Mesenteric fat pad (tissue), 1 donor: Measurements from ENCODE around the gene NOXRED1. TPM values are rescaled to one million over a fixed set of nuclear protein-coding genes. Genes with fewer than 3 reads are reported as not detected.
A peak's percentile ranks its signal among the peaks of the same experiment; 100 is the strongest.
"Not testable (repeated sequence)": the region's sequence is repeated elsewhere in the genome, so short reads cannot be mapped to it uniquely, and the experiment has no call there.

Experiments used
- DNase-seq: peaks from one replicate; pipeline ENCODE4 v3.0.0-alpha.2; 2020; ENCODE audit warnings: low spot score
- long read RNA-seq: library from polyadenylated mRNA; unstranded; transcript quantifications from one replicate; pipeline ENCODE4 v2.0.0, GENCODE V29; 2020
- total RNA-seq: library from RNA; stranded (reverse); fragmentation: NEBNext Ultra II Directional; extraction: Animal tissue kit (Norgen Biotek cat#: 25700); gene quantifications from one replicate; pipeline ENCODE4 v1.2.1, GENCODE V29; 2021
- donor health status: DM: yes; HTN: yes; CAD: no.

Gene NOXRED1
- 0.29 TPM for total RNA-seq
- long read RNA-seq, result 0 reads

DNA sequence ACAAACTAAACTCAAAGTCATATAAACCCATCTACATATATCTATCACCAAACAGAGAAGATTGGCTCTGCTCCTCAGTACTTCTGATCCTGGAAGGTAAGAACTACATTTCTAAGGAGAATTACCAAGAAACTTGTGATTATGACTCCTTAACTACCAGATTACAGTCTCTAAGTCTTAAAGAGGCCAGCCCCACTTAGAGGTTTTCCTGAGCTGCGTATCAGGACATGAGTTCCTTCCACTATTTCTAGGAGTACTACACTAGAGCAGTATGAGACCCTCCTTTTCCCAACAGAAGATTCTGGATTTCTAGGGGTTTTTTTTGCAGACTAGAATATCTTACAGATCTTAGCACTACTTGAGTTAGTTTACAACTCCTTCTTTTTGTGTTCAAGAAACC is at the start of gene NOXRED1:
TSS of gene NOXRED1 (minus strand) at position 101 of the 400 bp plus-strand sequence. CDS start 634 bp downstream, outside the sequence.
- DNase-seq, result no peak

DNA sequence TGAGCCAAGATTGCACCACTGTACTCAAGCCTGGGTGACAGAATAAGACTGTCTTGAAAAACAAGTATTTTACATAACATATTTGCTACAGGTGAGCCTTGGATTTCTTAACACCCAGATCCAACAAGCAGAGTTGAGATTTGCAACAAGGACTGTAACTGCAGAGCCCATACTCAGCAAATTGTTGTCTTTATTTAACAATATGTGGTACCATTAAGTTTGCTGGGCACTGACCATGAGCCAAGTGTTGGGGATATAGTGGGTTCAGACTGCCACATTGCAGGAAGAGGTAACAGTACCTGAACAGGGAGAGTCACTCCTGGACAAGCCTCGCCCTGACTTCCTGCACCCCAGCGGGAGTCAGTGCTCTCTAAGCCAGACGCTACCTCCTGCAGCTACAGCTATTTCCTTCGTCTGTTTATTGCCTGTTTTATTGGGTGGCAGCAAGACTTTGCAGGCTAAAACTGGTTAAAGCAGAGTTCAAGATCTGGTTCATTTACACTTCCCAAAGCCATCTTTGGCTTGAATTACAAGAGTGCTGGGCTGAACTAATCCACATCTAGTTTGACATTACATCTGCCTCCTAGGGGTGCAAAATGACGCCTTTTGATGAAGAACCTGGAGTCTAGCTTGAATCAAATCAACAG is 47.0 kb upstream of the NOXRED1 start:
- no peak for DNase-seq

DNA sequence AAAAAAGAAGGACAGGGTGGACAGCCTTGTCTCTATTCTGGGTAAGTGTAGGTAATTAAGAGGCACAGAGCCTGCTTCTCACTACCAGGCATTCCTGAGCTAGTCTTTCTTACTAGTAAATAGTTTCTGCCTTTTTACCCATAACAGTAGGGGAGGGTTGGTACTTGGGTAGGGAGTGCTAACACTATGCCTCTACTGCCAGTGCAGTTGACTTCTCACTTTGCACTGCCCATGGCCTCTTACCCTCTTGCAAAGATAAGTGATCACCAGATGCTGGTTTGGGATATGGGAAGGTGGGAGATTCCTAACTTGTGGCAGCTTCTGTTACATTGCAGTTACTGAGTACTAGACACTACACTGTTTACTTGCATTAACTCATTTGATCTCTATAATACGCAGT is 46.2 kb upstream of the NOXRED1 start:
- DNase-seq, result no peak

DNA sequence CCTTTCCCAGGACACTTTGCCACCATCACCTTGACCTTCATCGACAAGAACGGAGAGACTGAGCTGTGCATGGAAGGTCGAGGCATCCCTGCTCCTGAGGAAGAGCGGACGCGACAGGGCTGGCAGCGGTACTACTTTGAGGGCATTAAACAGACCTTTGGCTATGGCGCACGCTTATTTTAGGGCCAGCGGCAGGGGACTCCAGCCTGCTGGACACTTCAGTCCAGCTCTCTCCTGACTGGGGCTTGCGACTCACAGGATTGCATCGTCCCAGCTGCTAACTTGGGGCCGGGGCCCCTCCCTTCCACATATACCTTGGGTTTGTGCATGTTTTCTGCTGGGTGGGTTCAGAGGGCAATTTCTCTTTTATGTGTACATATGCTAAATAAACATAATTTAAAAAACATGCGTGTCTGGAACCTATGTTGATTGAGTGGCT is 45.8 kb upstream of the NOXRED1 start:
- no peak for DNase-seq

DNA sequence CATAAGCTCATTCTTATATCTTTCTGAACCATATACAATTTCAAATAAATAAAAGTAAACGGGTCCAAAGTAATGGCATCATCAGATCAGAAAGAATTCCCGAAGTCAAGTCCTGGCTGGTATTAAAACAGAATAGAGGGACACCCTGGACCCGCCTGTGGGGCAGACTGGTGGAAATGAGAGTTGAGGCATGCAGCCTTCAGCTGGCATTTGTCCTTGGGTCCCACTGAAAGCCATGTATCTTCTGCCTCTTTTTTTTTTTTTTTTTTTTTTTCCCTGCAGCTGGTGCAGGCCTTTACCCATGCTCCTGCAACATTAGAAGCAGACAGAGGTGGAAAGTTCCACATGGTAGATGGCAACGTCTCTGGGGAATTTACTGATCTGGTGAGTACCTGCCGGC is 44.5 kb upstream of the NOXRED1 start:
- DNase-seq, result no peak

DNA sequence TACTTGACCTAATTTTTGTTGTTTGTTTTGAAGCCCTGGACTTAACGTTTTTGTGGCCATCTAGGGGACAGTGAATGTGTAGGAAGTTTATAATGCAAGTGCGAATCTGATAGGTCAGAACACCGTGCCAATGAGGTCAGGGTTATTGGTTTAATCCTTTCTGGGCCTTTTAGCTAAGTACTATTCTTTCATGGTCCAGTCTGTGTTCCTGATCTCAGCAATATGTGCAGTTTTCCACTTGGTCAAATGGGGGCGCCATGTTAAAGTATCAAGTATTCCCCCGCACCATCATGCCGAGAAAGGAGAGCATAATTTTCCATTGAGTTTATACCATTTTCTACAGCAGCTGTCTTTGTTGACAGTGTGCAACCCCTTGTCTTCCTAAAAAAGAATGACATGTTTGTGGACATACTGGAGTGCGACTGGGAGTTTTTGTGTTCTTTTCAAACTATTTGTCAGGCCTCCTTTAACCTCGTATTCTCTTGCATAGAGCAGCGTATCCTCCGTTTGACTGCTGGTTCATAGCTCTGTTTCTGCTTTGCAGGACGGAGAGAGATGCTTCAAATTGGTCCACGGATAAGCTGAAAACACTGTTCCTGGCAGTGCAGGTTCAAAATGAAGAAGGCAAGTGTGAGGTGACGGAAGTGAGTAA is 35.9 kb upstream of the NOXRED1 start:
- no peak for DNase-seq

- no peak for DNase-seq
These were observed 35.1 kb upstream of the NOXRED1 start for GRCh38 chr14:77458249-77458950.

DNA sequence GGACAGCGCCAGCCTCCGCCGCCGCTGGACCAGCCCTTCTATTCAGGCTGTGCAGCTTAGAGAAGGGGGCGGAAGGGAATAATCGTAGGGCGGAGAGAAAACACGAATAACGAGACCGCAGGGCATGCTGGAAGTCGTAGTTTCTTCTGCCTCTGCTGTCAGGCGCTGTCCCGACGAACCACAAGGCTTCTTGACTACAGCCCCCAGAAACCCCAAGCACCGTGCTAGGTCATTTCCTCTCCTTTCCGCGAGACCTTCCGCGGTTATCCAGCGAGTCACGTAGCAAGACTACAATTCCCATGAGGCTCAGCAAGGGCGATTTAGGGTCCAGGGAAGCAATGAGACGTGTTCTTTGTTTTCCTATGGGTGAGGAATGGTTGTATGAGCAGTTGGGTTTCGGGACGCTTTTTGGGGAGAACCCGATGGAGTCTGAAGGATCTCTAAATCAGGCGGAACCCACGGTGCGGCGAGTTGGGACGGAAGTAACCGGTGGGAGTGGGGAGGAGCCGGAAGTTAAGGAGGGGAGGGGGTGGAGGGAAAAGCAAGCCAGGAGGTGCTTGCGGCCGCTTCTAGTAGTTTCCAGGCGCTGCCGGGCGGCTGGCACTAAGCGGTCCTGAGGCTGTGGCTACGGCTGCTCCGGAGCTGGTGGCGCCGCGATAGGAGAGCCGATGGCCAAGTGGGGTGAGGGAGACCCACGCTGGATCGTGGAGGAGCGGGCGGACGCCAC is 34.4 kb upstream of the NOXRED1 start, which contains the start of the genes AHSA1 and VIPAS39:
TSS of gene AHSA1 (plus strand) at position 572 of the 727 bp plus-strand sequence. CDS start at position 669, 97 bp downstream.
TSS of gene VIPAS39 (minus strand) at position 80 of the 727 bp plus-strand sequence. CDS start 3,499 bp downstream, outside the sequence.
- DNase-seq, result peak; percentile 94

GRCh38 chr14:77457115-77457521 is 33.8 kb upstream of the NOXRED1 start:
- no peak for DNase-seq

DNA sequence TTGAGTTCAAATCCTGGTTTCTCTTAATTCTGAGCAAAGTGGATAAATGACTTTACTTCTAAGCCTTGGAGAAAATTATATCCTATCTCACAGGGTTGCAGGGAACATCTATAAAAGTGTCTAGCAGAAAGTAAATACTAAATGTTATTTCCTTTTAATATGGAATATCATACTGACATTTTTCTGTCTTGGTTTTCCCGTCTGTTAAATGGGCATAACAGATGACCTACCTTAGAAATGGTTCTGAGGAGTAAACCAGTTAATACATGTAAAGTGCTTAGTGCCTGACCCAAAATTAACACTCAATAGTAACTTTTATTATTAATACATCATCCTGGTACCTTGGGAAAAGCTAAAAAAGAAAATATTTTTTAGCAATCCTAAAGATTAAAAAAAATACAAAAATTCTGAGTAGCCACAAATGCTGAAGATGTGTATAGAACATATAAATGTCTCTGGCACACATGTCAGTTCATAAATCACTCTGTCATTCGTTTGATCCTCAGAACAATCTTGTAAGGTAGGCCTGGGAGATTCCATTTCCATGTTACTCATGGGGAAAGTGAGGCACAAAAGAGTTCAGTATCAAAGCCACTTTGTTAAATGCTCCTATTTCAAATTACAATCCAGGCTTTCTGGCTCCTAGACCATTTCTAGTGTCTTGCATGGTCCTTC is 32.8 kb upstream of the NOXRED1 start:
- DNase-seq, result no peak

DNA sequence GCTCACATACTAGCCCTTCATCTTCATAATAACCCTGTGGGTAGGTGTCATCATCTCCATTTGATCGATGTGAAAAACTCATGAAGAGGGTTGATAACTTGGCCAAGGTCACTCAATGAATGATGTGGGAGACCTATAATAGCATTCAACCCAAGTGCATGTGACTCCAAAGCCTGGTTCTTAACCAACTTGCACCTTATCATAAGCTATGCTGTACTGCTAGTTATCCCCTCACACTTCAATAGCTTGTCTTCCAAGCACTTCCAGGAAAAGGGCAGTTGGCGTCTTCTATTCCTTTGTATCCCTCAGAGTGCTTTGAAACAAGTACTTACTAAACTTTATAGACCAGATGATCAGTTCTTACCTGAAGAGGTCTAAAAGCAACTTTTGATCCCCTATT is 18.9 kb upstream of the NOXRED1 start:
- DNase-seq, result no peak

DNA sequence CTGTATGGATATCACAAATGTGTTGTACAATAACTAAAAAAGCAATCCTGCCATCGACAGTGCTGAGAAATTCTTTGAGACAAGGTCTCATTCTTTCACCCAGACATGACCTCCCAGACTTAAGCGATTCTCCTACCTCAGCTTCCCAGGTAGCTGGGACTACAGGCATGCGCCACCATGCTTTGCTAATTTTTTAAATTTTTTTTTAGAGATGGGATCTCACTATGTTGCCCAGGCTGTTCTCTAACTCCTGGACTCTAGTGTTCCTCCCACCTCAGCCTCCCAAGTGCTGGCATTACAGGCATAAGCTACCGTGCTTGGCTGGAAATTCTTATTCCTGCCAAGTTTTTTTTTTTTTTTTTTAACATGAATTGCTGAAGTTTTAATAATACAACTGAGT is 16.5 kb upstream of the NOXRED1 start:
- DNase-seq, result no peak

GRCh38 chr14:77438596-77438995 is 15.3 kb upstream of the NOXRED1 start:
- no peak for DNase-seq

GRCh38 chr14:77436042-77436441 is 12.7 kb upstream of the NOXRED1 start:
- no peak for DNase-seq

DNA sequence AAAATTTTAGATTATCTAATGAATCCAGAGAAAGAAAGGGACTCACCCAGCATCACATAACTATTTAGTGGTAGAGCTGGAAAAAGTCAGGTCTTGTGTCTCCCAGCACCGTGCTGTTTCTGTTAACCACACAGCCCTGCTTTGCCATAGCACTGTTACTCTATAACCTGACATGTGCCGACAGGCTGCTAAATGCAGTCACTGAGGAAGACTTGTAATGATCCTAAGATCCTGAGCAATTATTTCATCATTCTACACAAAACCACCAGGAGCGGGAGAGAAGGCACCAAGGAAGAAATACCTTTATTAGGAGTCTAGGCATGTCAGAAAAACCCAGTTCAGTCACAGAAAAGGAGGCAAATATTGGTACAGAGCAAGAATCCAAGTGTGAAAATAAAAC is 3.1 kb upstream of the NOXRED1 start:
- no peak for DNase-seq

GRCh38 chr14:77424862-77425261 is 1.5 kb upstream of the NOXRED1 start:
- DNase-seq, result no peak

- DNase-seq, result no peak
These were observed 2.1 kb downstream of the NOXRED1 start for GRCh38 chr14:77421201-77421600.

DNA sequence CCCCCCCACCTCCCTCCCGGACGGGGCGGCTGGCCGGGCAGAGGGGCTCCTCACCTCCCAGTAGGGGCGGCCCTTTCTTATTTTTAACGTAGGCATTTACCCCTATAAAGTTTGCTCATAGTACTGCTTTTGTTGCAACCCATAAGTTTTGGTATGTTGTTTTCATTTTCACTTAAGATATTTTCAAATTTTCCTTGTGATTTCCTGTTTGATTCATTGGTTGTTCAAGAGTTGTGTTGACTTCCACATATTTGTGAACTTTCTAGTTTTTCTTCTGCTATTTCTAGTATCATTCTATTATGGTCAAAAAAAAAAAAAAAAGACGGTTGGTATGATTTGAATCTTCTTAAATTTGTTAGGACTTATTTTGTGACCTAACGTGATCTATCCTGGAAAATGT is 6.5 kb downstream of the NOXRED1 start:
- DNase-seq, result no peak

DNA sequence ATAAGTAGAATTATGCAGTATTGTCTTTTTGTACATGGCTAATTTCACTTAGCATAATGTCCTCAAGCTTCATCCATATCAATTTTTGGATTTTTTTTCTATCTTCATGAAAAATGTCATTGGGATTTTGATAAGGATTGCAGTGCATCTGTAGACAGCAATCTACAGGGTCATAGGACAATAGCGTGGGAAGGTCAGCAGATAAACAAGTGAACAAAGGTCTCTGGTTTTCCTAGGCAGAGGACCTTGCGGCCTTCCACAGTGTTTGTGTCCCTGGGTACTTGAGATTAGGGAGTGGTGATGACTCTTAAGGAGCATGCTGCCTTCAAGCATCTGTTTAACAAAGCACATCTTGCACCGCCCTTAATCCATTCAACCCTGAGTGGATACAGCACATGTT is 7.2 kb downstream of the NOXRED1 start:
- not testable (repeated sequence) for DNase-seq

- DNase-seq, result not testable (repeated sequence)
These were observed 7.8 kb downstream of the NOXRED1 start for GRCh38 chr14:77415403-77416030.
